Upper lobe of left lung (tissue), 6 donors: ENCODE measurements around the gene TCP11L1. TPM values are rescaled to one million over a fixed set of nuclear protein-coding genes. Genes with fewer than 3 reads are reported as not detected.
A peak's percentile ranks its signal among the peaks of the same experiment; 100 is the strongest.

Experiments
- ATAC-seq, 2 donors: fragments of 200-7000 bp; cut with Tn5 transposase; one replicate each; pipeline ENCODE4 v1.9.1; 2022; ENCODE audit warnings: mild to moderate bottlenecking in 2 of 2, moderate library complexity in 2 of 2; ENCODE audit not compliant: low FRiP score in 2 of 2
- DNase-seq, 2 donors: peaks; one replicate each; pipeline ENCODE4 v3.0.0-alpha.2; 2019 to 2020
- H3K27ac ChIP-seq, 4 donors: fragments of 200-600 bp; sonication (generic); one replicate each; pipeline ENCODE4 v1.5.1; 2016 to 2019
- H3K27me3 ChIP-seq, 4 donors: fragments of 200-600 bp; sonication (generic); one replicate each; pipeline ENCODE4 v1.5.1; 2017 to 2019
- H3K36me3 ChIP-seq, 4 donors: fragments of 200-600 bp; sonication (generic); one replicate each; pipeline ENCODE4 v1.5.1; 2016 to 2019
- H3K4me1 ChIP-seq, 4 donors: fragments of 200-600 bp; sonication (generic); one replicate each; pipeline ENCODE4 v1.5.1; 2018 to 2019
- H3K4me3 ChIP-seq, 4 donors: fragments of 200-600 bp; sonication (generic); one replicate each; pipeline ENCODE4 v1.5.1; 2017 to 2019; ENCODE audit warnings: mild to moderate bottlenecking in 2 of 4, moderate library complexity in 1 of 4
- H3K9me3 ChIP-seq, 4 donors: fragments of 200-600 bp; sonication (generic); one replicate each; pipeline ENCODE4 v1.5.1; 2018 to 2019
- EP300 ChIP-seq, 4 donors: sonication (generic); formaldehyde crosslinking; IDR thresholded peaks; one replicate each; pipeline ENCODE4 v1.5.1; 2017; ENCODE audit warnings: antibody characterized with exemption in 4 of 4, control low read depth in 2 of 4
- POLR2A ChIP-seq, 4 donors: fragments of 450-650 bp; IDR thresholded peaks; one replicate each; pipeline ENCODE4 v1.5.1; 2016 to 2017; ENCODE audit warnings: antibody characterized with exemption in 4 of 4, mild to moderate bottlenecking in 2 of 4
- POLR2AphosphoS5 ChIP-seq, 2 donors: sonication (generic); formaldehyde crosslinking; IDR thresholded peaks; one replicate each; pipeline ENCODE4 v1.5.1; 2017; ENCODE audit warnings: antibody characterized with exemption in 2 of 2
- WGBS, 2 donors: methylation state at CpG; one replicate each; pipeline ENCODE4 v1.1.5; 2017 to 2018; 5-methylcytosine and 5-hydroxymethylcytosine counted together
- total RNA-seq, 6 donors: library from RNA; depleted of rRNA in 4 of 6; stranded (reverse); fragments of >200 nt in 4 of 6; gene quantifications; one replicate each; pipeline versions ENCODE4 v1.1.0 to v1.2.1, GENCODE V29; 2016 to 2021
- TF ChIP-seq, protein P1 (sequence below), 6 experiments: fragments of 450-650 bp in 4 of 6; fragments of 200-600 bp in 2 of 6; sonication (generic) in 2 of 6; IDR thresholded peaks; one replicate each; pipeline ENCODE4 v1.5.1; 2016 to 2019; ENCODE audit warnings: antibody characterized with exemption in 6 of 6
- donor health status: DM: no; HTN: no; CAD: no; lungs with moderate emphysema.
- donor health status: DM: no; HTN: yes; CAD: no; lungs with severe emphysema.

Gene TCP11L1
- total RNA-seq, 6 donors from 2014 or later = 10.3 to 40.5 (median 19.4) TPM

DNA sequence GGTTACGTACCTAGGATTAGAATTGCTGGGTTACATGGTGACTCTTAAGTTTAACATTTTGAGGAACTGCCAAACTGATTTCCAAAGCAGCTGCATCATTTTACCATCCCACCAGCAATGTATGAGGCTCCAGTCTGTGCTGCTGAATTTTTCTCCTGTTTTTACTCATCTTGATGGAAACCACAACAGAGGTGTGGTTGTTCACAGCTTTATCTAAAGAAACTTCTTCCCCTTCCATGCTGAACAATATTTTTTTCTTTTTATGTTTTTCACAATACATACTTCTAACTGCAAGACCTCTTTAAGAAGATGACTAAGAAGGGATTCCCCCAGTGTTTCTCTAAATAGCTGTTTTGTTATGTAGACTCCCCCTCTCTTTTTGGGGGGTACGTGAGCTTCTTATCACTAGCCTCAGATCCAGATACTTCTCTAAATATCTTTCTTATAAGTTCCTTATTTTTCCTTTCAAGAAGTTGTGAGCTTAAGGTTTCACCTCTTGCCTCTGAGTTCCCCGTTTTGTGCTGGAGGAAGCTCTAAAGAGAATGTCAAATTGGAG is 24.0 kb downstream of the TCP11L1 start:
- H3K4me3 ChIP-seq = no peak overlapping the region

DNA sequence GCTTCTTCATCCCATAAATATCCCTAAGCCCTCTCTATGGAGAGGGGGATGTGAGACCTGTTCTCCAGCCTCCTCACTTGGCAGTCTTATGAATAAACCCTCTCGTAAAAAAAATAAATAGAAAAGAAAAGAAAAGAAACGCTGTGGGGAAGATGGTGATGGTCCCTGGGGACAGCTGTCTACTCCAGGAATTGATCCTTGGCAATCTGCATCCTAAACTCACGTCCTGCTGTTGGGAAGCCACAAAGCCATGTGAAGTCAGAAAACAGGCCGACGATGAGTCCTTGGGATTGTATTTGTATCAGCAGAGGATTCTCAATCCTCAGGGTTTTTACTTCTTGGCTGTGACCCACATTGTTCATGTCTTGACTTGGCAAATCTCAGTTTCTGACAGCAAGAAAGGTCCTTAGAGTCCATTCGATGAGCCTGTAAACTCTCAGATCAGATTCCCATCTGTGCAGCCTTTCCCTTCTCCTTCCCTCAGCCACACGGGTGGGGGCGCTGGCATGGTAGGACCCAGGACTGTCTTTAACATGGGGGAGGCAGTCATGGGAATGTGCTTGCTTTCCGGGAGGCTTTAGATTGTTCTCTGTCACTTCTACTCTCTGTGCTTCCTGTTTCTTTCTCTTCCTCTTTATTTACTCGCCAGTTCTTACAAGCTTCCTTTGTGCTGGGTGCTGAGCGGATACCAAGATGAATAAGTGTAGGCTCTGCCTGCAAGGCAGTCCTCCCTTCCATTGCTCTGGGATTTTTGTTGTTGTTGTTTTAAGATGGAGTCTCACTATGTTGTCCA is 24.9 kb downstream of the TCP11L1 start:
- ATAC-seq = peak in 1 of 2 donors; percentile 63
- Histone ChIP-seq H3K4me3 (no peak overlapping the region), H3K9me3 (no peaks in the 10 kb centered on the region), H3K27me3 (no peaks in the 10 kb centered on the region), H3K27ac (peak overlapping the region in 3 of 4 donors; percentile 12 to 25 (median 18)), H3K4me1 (peaks cover 0 to 4% (median 0%) of the 10 kb centered on the region in 4 donors), H3K36me3 (peaks cover 14 to 78% (median 48%) of the 10 kb centered on the region in 4 donors)
- WGBS, 2 donors = 60% methylated on average over 11 of the region's 11 CpGs
- TF ChIP-seq, protein P1, sequence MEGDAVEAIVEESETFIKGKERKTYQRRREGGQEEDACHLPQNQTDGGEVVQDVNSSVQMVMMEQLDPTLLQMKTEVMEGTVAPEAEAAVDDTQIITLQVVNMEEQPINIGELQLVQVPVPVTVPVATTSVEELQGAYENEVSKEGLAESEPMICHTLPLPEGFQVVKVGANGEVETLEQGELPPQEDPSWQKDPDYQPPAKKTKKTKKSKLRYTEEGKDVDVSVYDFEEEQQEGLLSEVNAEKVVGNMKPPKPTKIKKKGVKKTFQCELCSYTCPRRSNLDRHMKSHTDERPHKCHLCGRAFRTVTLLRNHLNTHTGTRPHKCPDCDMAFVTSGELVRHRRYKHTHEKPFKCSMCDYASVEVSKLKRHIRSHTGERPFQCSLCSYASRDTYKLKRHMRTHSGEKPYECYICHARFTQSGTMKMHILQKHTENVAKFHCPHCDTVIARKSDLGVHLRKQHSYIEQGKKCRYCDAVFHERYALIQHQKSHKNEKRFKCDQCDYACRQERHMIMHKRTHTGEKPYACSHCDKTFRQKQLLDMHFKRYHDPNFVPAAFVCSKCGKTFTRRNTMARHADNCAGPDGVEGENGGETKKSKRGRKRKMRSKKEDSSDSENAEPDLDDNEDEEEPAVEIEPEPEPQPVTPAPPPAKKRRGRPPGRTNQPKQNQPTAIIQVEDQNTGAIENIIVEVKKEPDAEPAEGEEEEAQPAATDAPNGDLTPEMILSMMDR (IDR thresholded peaks at IDR 0.05) = no peak
- TF ChIP-seq EP300 (IDR thresholded peaks at IDR 0.05) (no peak), POLR2AphosphoS5 (IDR thresholded peaks at IDR 0.05) (no peak), POLR2A (IDR thresholded peaks at IDR 0.05) (no peak)
- no peak for DNase-seq

More for the DNA sequence above, 24.0 kb downstream of the TCP11L1 start:
- ATAC-seq = no peak
- Histone ChIP-seq H3K27me3 (no peaks in the 10 kb centered on the region), H3K36me3 (peaks cover 9 to 78% (median 44%) of the 10 kb centered on the region in 4 donors), H3K4me1 (peaks cover 0 to 4% (median 0%) of the 10 kb centered on the region in 4 donors), H3K27ac (no peak overlapping the region), H3K9me3 (no peaks in the 10 kb centered on the region)
- TF ChIP-seq POLR2AphosphoS5 (IDR thresholded peaks at IDR 0.05) (no peak), POLR2A (IDR thresholded peaks at IDR 0.05) (no peak)
- no peak for DNase-seq
- 50 to 78% methylated on average over 3 of the region's 3 CpGs for WGBS, 2 donors

DNA sequence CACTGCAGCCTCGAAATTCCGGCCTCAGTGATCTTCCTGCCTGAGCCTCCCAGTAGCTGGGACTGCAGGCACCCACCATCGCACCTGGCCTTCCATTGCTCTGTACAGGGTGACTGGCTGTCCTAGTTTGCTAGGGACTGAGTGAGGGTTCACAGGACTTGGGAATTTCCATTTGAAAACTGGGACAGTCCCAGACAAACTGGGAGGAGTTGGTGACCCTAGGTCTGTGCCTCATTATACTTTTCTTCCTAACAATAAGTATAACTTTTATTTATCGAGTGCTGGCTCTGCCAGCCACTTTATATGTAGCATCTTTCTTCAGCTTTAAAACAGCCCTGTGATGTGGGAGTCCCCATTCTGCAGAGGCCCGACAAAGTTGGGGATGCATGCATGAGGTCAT is 25.5 kb downstream of the TCP11L1 start:
- DNase-seq = no peak
- no peaks in the 10 kb centered on the region for H3K9me3 ChIP-seq
- no peak for TF ChIP-seq POLR2A (IDR thresholded peaks at IDR 0.05)
- H3K36me3 ChIP-seq = peaks cover 14 to 78% (median 46%) of the 10 kb centered on the region in 4 donors
- H3K4me3 ChIP-seq = no peak overlapping the region
- no peak for ATAC-seq
- H3K27ac ChIP-seq = peak overlapping the region in 2 of 4 donors; percentile 12 to 25
- no peaks in the 10 kb centered on the region for H3K27me3 ChIP-seq
- WGBS, 2 donors = 88 to 97% methylated on average over 5 of the region's 5 CpGs
- H3K4me1 ChIP-seq = peaks cover 0 to 4% (median 0%) of the 10 kb centered on the region in 4 donors

DNA sequence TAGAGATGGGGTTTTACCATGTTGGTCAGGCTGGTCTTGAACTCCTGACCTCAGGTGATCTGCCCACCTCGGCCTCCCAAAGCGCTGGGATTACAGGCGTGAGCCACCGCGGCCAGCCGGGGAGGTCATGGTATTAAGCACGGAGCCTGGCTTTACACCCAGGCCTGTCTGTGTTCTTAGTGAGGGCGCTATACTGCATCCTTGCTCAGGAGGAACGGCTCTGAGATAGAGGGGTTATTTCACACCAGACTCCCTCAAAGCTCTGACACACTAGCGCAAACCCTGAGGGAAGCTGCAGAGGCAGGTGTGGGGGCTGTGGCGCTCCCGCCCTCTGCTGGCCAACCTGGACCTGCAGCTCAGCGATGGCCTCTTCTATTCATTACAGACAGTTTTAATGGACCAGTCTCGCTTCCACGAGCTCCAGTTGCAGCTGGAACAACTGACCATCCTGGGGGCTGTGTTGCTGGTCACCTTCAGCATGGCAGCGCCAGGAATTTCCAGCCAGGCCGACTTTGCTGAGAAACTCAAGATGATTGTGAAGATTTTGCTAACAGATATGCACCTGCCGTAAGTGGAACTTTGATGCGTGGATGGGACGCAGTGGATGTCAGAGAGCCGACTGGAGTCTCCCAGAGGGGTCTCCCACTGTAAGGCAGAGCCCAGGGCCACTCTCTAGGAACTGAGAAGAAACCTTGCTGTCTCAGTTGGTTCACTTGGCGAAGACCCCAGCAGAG is 26.2 kb downstream of the TCP11L1 start:
- DNase-seq (peak; percentile 73 to 90), ATAC-seq (peak; percentile 71 to 82)
- TF ChIP-seq POLR2AphosphoS5 (IDR thresholded peaks at IDR 0.05) (no peak), POLR2A (IDR thresholded peaks at IDR 0.05) (no peak)
- TF ChIP-seq, protein P1 (IDR thresholded peaks at IDR 0.05) = peak; percentile 70 to 89 (median 80)
- Histone ChIP-seq H3K4me3 (no peak overlapping the region), H3K36me3 (peaks cover 12 to 78% (median 43%) of the 10 kb centered on the region in 4 donors), H3K27me3 (no peaks in the 10 kb centered on the region), H3K27ac (no peak overlapping the region), H3K4me1 (peaks cover 0 to 4% (median 0%) of the 10 kb centered on the region in 4 donors), H3K9me3 (no peaks in the 10 kb centered on the region)
- 69 to 70% methylated on average over 13 to 21 of the region's 22 CpGs for WGBS, 2 donors

DNA sequence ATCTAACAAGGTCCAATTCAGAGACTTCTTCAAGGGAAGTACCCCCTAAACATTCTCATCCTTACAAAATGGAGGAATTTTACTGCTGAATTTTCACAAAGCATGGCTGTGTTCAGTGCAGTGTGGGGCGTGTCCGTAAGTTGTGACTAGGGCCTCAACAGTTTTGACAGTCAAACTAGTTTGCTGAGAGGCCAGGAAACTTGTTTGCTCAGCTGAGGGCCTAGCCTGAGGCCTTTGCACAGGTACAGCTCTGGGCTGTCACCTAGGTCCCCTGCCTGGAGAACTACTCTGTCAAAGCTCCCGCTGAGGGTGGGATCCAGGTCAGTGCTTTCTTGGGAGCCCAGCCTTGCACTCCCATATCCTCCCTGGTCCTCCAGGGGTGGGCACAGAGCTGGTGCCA is 27.9 kb downstream of the TCP11L1 start:
- DNase-seq = no peak
- no peak overlapping the region for H3K4me3 ChIP-seq
- H3K27ac ChIP-seq = no peak overlapping the region
- H3K27me3 ChIP-seq = no peaks in the 10 kb centered on the region
- H3K4me1 ChIP-seq = peaks cover 0 to 4% (median 0%) of the 10 kb centered on the region in 4 donors
- H3K36me3 ChIP-seq = peaks cover 9 to 78% (median 46%) of the 10 kb centered on the region in 4 donors
- ATAC-seq = no peak
- H3K9me3 ChIP-seq = no peaks in the 10 kb centered on the region
- TF ChIP-seq POLR2AphosphoS5 (IDR thresholded peaks at IDR 0.05) (no peak), EP300 (IDR thresholded peaks at IDR 0.05) (no peak), POLR2A (IDR thresholded peaks at IDR 0.05) (no peak)
- TF ChIP-seq, protein P1 (IDR thresholded peaks at IDR 0.05) = no peak
- WGBS, 2 donors = 94 to 97% methylated on average over 2 to 3 of the region's 3 CpGs
